GM19023 (cell line): Measurements from ENCODE around the gene C16orf78.

Experiments used
- ATAC-seq: cut with Tn5 transposase; IDR thresholded peaks from one replicate; pipeline ENCODE4 v1.9.1; 2021; ENCODE audit warnings: mild to moderate bottlenecking, moderate library complexity; ENCODE audit not compliant: unreplicated experiment

The C16orf78 gene

DNA sequence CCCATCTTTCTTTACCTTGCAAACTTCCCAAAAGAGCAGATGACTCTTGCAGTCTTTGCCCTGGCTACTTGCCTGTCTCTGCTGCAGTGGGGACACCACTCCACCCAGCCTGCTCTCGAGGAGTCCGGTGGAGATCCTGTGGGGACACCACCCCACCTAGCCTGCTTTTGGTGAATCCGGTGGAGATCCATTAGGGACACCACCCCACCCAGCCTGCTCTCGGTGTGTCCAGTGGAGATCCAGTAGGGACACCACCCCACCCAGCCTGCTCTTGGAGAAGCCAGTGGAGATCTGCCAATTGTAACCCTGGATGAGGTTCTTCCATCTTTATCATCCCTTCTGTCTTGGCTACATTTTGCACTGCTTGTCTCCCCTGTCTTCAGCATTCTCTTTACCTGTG, 54.2 kb downstream of the C16orf78 start:
- ATAC-seq = no peak

GRCh38 chr16:49428808-49429207, 55.2 kb downstream of the C16orf78 start:
- no peak for ATAC-seq

GRCh38 chr16:49431040-49431439, 57.4 kb downstream of the C16orf78 start:
- no peak for ATAC-seq

DNA sequence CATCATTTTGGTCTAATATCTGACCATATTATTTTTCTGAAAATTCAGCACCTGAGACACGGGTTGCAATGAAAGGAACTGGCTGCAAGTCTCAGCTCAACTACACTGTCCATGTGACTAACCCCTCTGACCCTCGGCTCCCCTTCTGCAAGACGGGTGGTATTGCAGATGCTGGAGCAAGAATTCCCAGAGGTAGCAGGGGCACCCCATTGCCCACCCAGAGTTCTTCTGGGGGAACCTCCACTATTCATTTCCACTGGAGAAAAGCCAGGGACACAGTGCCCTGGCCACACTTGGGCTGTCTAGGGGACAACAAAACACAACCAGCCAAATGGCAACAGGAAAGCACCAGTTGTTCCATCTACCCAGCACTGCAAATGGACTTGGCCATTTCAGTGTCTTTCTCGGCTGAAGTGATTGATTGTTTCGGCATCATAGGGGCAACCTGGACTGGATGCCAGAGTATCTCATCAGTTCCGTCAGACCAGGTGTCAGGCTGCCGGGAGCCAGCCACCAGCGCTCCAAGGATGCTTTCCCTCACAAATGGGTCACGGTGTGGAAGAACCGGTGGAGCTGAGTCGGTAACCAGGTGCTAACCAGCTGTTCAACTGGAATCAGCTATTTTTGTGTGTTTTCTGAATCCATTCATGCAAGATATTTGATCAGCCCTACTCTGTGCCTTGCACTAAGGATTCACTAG, 58.1 kb downstream of the C16orf78 start:
- ATAC-seq = no peak

GRCh38 chr16:49434733-49435132, 61.1 kb downstream of the C16orf78 start:
- ATAC-seq = no peak

GRCh38 chr16:49436181-49436580, 62.6 kb downstream of the C16orf78 start:
- ATAC-seq = no peak

GRCh38 chr16:49437344-49437743, 63.7 kb downstream of the C16orf78 start:
- ATAC-seq = no peak

DNA sequence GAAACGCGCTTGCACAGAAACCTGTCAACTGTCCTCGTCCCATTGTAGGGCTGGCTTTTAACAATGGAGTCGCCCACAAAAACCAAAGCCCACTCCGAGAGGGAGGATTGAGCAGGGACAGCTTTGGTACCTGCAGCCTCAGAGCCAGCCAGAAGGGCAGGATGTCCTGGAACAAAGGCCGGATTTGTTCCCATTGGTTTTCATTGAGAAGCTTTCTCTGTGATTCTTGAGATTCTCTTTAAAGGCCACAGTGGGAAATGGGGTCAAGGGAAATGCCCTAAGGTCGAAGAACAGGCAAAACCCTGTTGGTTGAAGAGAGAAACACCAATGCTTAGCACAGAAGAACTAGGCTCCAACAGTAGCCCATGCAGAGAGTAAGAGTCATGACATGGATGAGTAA, 65.4 kb downstream of the C16orf78 start:
- no peak for ATAC-seq

GRCh38 chr16:49439676-49440075, 66.1 kb downstream of the C16orf78 start:
- no peak for ATAC-seq

DNA sequence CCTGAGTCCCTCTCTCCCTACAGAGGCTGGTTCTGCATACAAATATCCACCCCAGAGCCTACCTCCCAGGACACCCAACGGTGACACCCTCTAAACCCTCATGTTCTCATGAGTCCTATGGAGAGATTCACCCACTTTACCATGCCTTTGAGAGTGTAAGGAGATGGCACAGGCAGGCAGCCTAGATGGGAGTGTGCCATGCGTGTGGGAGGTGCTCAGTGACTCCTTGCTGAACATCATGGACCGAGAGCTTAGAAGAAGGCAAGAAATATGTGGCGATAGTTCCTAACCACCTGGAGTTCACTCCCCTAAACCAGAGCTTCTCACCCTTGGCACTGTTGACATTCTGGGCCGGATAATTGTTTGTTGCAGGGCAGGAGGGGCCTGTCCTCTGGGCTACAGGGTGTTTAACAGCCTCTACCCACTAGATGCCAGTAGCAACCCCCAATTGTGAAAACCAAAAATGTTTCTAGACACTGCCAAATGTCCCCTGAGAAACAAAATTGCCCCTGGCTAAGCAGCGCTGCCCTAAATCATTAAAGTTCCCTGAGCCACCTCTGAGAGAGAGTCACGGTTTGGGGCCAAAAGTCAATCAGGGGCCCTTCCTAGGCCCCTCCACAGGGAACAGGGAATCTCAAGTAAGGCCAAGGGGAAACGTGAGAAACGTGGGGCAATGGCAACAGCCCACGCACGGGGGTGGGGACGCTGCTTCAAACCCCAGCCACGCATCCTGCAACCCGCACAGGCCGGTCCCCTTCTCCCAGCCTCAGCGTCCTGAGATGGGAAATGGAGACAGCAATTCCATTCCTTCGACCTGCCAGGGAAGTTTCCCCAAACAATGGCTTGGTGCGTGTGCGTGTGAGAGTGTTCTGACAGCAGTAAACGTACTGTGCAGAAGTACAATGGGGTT, 66.8 kb downstream of the C16orf78 start:
- ATAC-seq = no peak

DNA sequence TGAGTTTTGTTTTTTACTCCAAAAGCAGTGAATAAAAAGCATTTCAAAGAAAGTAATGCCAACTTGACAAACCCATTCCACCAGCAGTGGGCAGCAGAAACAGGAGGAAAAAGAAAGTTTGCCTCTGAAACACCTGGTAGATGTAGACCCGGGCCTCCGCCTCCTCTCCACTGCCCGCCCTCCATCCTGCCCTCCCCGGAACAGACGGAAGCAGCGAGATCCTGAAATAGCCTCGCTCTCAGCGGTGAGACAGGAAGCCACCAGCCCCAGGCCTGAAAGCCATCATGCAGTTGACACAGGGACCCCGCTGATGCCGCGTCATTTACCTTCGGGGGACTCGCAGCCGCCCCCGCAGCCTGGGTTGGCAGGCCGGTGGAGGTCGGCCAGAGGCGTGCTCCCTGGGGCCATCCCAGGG, 67.8 kb downstream of the C16orf78 start:
- ATAC-seq = peak; percentile 97

DNA sequence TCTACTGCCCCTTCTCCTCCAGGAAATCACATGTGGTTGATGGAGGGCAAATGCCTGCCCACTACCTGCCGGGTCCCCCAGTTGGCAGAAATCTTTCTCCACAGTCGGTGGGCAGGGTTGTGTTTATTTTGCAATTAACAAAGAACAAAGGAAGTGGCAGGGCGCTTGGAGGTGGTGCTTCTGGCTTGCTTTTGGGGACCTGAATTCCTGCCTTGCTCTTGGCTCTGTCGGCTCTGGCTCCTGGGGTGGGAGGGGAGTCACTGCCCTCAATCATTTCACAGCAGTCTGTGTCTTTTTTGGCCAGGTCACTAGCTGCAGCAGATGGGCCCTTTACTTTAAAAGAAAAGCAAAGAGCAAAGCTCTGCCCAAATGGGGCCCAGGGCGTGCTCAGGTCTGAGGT, 69.2 kb downstream of the C16orf78 start:
- ATAC-seq = no peak

GRCh38 chr16:49443576-49443975, 70.0 kb downstream of the C16orf78 start:
- ATAC-seq = no peak

GRCh38 chr16:49446805-49447204, 73.2 kb downstream of the C16orf78 start:
- ATAC-seq = no peak
